K562 (cell line): ENCODE results near the gene PLEKHN1. TPM values are rescaled to one million over a fixed set of nuclear protein-coding genes. Genes with fewer than 3 reads are reported as not detected.

Experiments used
- CBX1 ChIP-seq: sonication (generic); IDR thresholded peaks from 2 replicates; pipeline ENCODE4 v1.6.1; 2016; ENCODE audit warnings: antibody characterized with exemption, low read depth, mild to moderate bottlenecking
- CBX2 ChIP-seq: fragments of 200-600 bp; sonication (generic); IDR thresholded peaks from one replicate; pipeline ENCODE4 v1.6.1; 2012; ENCODE audit warnings: mild to moderate bottlenecking, low read length, inconsistent platforms; ENCODE audit not compliant: insufficient read depth, poor library complexity, severe bottlenecking
- CEBPB ChIP-seq: fragments of 450-650 bp; IDR thresholded peaks from 2 replicates; pipeline ENCODE4 v1.6.1; 2016; ENCODE audit warnings: missing genetic modification characterization, missing compliant biosample characterization
- DDX20 ChIP-seq: fragments of 450-650 bp; IDR thresholded peaks from 2 replicates; pipeline ENCODE4 v1.6.1; 2016; ENCODE audit warnings: missing genetic modification characterization, low read depth, mild to moderate bottlenecking, missing compliant biosample characterization, moderate library complexity
- HDGF ChIP-seq: fragments of 450-650 bp; IDR thresholded peaks from 2 replicates; pipeline ENCODE4 v1.6.1; 2016
- HLTF ChIP-seq: fragments of 450-650 bp; IDR thresholded peaks from 2 replicates; pipeline ENCODE4 v1.6.1; 2016
- MECOM ChIP-seq: fragments of 250-450 bp; sonication (Bioruptor Pico); IDR thresholded peaks from 2 replicates; pipeline ENCODE4 v1.8.0; 2022; ENCODE audit warnings: inconsistent platforms
- PCBP2 ChIP-seq: fragments of 200-400 bp; formaldehyde crosslinking; IDR thresholded peaks from 2 replicates; pipeline ENCODE4 v1.6.1; 2018; ENCODE audit warnings: low read length, low read depth, mild to moderate bottlenecking, moderate library complexity; ENCODE audit not compliant: poor library complexity, severe bottlenecking
- PTBP1 ChIP-seq: fragments of 200-400 bp; formaldehyde crosslinking; IDR thresholded peaks from 2 replicates; pipeline ENCODE4 v1.6.1; 2017; ENCODE audit warnings: low read depth, low read length
- RAD21 ChIP-seq, 2 experiments: fragments of 250-450 bp in 1 of 2; fragments of 450-650 bp in 1 of 2; sonication (Bioruptor Pico) in 1 of 2; formaldehyde crosslinking in 1 of 2; IDR thresholded peaks in 1 of 2; conservative IDR thresholded peaks in 1 of 2; 2 replicates each; pipeline versions ENCODE4 v1.4.0 to v1.8.0; 2020 to 2022; ENCODE audit warnings: mild to moderate bottlenecking in 2 of 2, moderate library complexity in 1 of 2
- SREBF1 ChIP-seq: fragments of 150-350 bp; IDR thresholded peaks from 2 replicates; pipeline ENCODE4 v1.6.1; 2014; ENCODE audit warnings: antibody characterized with exemption, low read depth, low read length, borderline replicate concordance
- ZC3H11A ChIP-seq: IDR thresholded peaks from 2 replicates; pipeline ENCODE4 v1.6.1; 2012; ENCODE audit warnings: low read depth, low read length, improper control_type of control experiment
- ZNF407 ChIP-seq: fragments of 450-650 bp; IDR thresholded peaks from 2 replicates; pipeline ENCODE4 v1.6.1; 2016; ENCODE audit warnings: low read depth
- ZNF41 ChIP-seq: fragments of 250-450 bp; sonication (Bioruptor Pico); conservative IDR thresholded peaks from 2 replicates; pipeline ENCODE4 v1.4.0; 2020; ENCODE audit warnings: mild to moderate bottlenecking
- ZNF589 ChIP-seq: fragments of 200-800 bp; sonication (Bioruptor generic); IDR thresholded peaks from 2 replicates; pipeline ENCODE4 v1.6.1; 2016; ENCODE audit warnings: low read depth, missing genetic modification characterization, missing compliant biosample characterization
- ZNF655 ChIP-seq: fragments of 250-450 bp; sonication (Bioruptor Pico); IDR thresholded peaks from 2 replicates; pipeline ENCODE4 v1.5.0; 2021
- ZNF778 ChIP-seq: fragments of 450-650 bp; formaldehyde crosslinking; IDR thresholded peaks from 2 replicates; pipeline ENCODE4 v1.4.0; 2020; ENCODE audit warnings: mild to moderate bottlenecking, moderate library complexity
- polyA plus RNA-seq, 8 experiments: library from polyadenylated mRNA; depleted of rRNA in 4 of 8; stranded (reverse) in 5 of 8; unstranded in 3 of 8; fragments of >200 nt; fragmentation: Nextera tagmentation in 2 of 8; fragmentation: Illumina TruSeq in 1 of 8; extraction: Ambion mirVana in 2 of 8; extraction: Trizol in 1 of 8; gene quantifications; 2 replicates each; pipeline versions ENCODE4 v1.2.1 to v1.2.3, GENCODE V29; 2011 to 2014; ENCODE audit warnings: inconsistent platforms in 1 of 8, missing spikeins in 1 of 8
- total RNA-seq, 7 experiments: library from RNA; depleted of rRNA in 6 of 7; stranded (reverse); fragments of >200 nt in 6 of 7; fragmentation: Illumina TruSeq in 2 of 7; extraction: Trizol in 2 of 7; gene quantifications; 2 replicates each; pipeline versions ENCODE4 v1.2.1 to v1.2.3, GENCODE V29; 2011 to 2021; ENCODE audit warnings: low replicate concordance in 1 of 7

Gene PLEKHN1
- total and polyA plus RNA-seq, 9 of the 15 experiments (the other 6 are each of a cell fraction or from before 2014, with no cell fraction given) = 0.07 to 1.5 (median 0.13) TPM; not detected in 2

GRCh38 chr1:921011-921837 lies 45.1 kb upstream of the PLEKHN1 start (continued):
- TF ChIP-seq MECOM (CRISPR knock-in tag) = no peak
- no peak for TF ChIP-seq HLTF
- TF ChIP-seq PCBP2 = no peak
- 0 out of 2 replicates have a peak, but pooled peaks have one; percentile 63 for TF ChIP-seq CBX1
- TF ChIP-seq ZC3H11A = no peak
- TF ChIP-seq ZNF41 (CRISPR knock-in tag) = no peak
- TF ChIP-seq HDGF = no peak
- no peak for TF ChIP-seq ZNF589 (CRISPR knock-in tag)
- no peak for TF ChIP-seq PTBP1
- no peak for TF ChIP-seq ZNF407
- TF ChIP-seq CBX2 = no peak
- no peak for TF ChIP-seq SREBF1
- no peak for TF ChIP-seq DDX20 (tag)
- TF ChIP-seq ZNF778 (CRISPR knock-in tag) = no peak
- peak in 1 of 2 experiments; percentile 42; a peak in 2 of 4 replicates for TF ChIP-seq RAD21 (CRISPR knock-in tag; conservative IDR thresholded peaks at IDR 0.05 in 1 of 2, IDR thresholded peaks at IDR 0.05 in 1 of 2)
- no peak for TF ChIP-seq CEBPB
- TF ChIP-seq ZNF655 (CRISPR knock-in tag) = no peak
